ENCODE measurements around the gene COL20A1. TPM values are rescaled to one million over a fixed set of nuclear protein-coding genes. Genes with fewer than 3 reads are reported as not detected.
A peak's percentile ranks its signal among the peaks of the same experiment; 100 is the strongest.

Gene COL20A1
- total and polyA plus RNA-seq, 9 donors = 0.10 to 0.54 (median 0.25) TPM; not detected in 5

DNA sequence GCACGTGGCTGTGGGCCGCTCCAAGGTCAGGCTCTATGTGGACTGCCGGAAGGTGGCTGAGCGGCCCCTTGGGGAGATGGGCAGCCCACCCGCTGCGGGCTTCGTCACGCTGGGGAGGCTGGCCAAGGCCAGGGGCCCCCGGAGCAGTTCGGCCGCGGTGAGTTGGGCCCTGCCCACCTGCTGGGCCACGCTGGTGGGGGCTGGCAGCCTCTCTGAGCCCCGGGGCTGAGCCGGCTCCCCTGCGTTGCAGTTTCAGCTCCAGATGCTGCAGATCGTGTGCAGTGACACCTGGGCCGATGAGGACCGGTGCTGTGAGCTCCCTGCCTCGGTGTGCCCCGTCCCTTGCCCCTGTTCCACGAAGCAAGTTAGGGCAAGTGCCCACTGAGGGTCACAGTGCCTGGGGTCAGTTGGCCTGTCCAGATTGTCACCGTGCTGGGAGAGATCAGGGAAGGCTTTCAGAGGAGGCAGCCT, 27.1 kb downstream of the COL20A1 start:
- peak in 3 of 5 donors; percentile 9 to 32 (median 24) for DNase-seq
- H3K4me1 ChIP-seq (ENCODE audit: insufficient read depth) = no peaks in the 10 kb centered on the region
- TF ChIP-seq CTCF (IDR thresholded peaks at IDR 0.05) (no peak), EP300 (IDR thresholded peaks at IDR 0.05) (no peak)
- H3K9me3 ChIP-seq = no peaks in the 10 kb centered on the region
- no peak overlapping the region for H3K4me3 ChIP-seq
- intact Hi-C loops (cut with DNase I) = no loop called here
- 41 to 62% (median 45%) methylated on average over 20 to 23 of the region's 23 CpGs for WGBS, 3 donors
- no peaks in the 10 kb centered on the region for H3K36me3 ChIP-seq
- no peak overlapping the region for H3K27ac ChIP-seq
- H3K27me3 ChIP-seq = no peaks in the 10 kb centered on the region

DNA sequence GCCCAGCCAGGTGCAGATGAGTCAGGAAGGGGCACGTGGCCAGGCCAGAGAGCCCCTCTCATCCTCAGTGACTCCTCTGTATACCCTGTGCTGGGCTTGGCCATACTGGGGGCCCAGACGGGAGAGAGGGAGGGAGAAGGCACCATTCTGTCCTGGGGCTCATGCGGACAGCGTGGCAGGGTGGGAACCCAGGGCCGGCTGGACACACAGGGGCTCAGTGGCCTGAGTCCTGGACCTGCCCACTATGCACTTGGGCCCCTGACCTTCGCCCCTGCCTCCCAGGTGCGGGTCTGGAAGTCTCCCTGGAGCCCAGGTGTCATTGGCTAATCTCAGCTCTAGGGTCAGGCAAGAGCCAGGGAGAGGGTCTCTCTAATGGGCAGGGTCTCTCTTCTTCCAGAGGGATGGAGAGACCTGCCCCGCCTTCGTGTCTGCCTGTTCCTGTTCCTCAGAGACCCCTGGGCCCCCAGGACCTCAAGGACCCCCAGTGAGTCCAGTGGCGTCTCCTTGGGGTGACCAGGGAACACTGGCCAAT, 27.7 kb downstream of the COL20A1 start:
- Histone ChIP-seq H3K9me3 (no peaks in the 10 kb centered on the region), H3K27ac (peak overlapping the region in 1 of 2 donors; percentile 2), H3K36me3 (no peaks in the 10 kb centered on the region), H3K4me1 (ENCODE audit: insufficient read depth) (no peaks in the 10 kb centered on the region), H3K27me3 (no peaks in the 10 kb centered on the region), H3K4me3 (no peak overlapping the region)
- DNase-seq = peak in 2 of 5 donors; percentile 19 to 41
- intact Hi-C loops (cut with DNase I) = no loop called here
- TF ChIP-seq CTCF (IDR thresholded peaks at IDR 0.05) = no peak
- no peak for TF ChIP-seq POLR2A (IDR thresholded peaks at IDR 0.05)
- WGBS, 3 donors = 65 to 70% (median 69%) methylated on average over 10 of the region's 10 CpGs

DNA sequence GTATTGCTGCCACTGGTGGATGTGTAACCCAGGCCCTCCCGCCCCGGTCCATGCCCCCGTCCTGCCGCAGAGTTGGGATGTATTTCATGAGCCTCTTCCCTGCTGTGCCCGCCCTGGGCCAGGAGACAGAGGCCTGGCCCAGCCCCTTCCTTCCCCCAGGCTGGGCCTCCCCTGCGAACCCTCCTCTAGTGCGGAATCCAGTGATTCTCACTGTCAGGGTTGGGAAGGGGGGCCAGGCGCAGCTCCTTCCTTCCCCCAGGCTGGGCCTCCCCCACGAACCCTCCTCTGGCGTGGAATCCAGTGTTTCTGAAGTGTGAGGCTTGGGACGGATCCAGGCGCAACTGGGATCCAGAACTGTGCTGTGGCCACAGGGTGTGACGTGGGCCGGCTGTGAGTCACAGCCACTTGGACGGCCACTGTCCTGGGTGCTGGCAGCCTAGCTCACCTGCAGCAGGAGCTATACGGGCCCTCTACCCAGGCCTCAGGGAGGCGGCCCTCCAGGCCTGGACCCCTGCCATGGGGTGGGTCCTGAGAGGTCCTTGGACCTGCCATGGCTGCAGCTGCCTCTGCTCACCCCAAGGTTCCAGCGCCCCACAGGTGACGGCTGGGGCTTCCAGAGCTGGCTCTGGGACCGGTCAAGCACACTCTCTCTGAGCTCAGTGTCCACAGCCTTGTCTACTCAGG, 28.3 kb downstream of the COL20A1 start:
- no peak for TF ChIP-seq POLR2A (IDR thresholded peaks at IDR 0.05)
- TF ChIP-seq CTCF (IDR thresholded peaks at IDR 0.05) = no peak
- no peak for TF ChIP-seq EP300 (IDR thresholded peaks at IDR 0.05)
- peak overlapping the region in 1 of 2 donors; percentile 2 for H3K27ac ChIP-seq
- H3K9me3 ChIP-seq = no peaks in the 10 kb centered on the region
- H3K36me3 ChIP-seq = no peaks in the 10 kb centered on the region
- DNase-seq = peak; percentile 73 to 86 (median 81)
- WGBS, 3 donors = 29 to 45% (median 41%) methylated on average over 16 to 20 of the region's 20 CpGs
- intact Hi-C loops (cut with DNase I) = no loop called here
- no peaks in the 10 kb centered on the region for H3K27me3 ChIP-seq
- no peaks in the 10 kb centered on the region for H3K4me1 ChIP-seq (ENCODE audit: insufficient read depth)
- H3K4me3 ChIP-seq = no peak overlapping the region

- Histone ChIP-seq H3K36me3 (no peaks in the 10 kb centered on the region), H3K9me3 (no peaks in the 10 kb centered on the region), H3K4me3 (no peak overlapping the region), H3K27me3 (no peaks in the 10 kb centered on the region), H3K27ac (peak overlapping the region in 1 of 2 donors; percentile 2), H3K4me1 (ENCODE audit: insufficient read depth) (no peaks in the 10 kb centered on the region)
- intact Hi-C loops (cut with DNase I) = no loop called here
- WGBS, 3 donors = 46 to 71% (median 68%) methylated on average over 34 of the region's 34 CpGs
- TF ChIP-seq EP300 (IDR thresholded peaks at IDR 0.05) (no peak), POLR2A (IDR thresholded peaks at IDR 0.05) (no peak), CTCF (IDR thresholded peaks at IDR 0.05) (no peak)
- DNase-seq = peak in 4 of 5 donors; percentile 41 to 53 (median 47)
Observed at GRCh38 chr20:63322146-63322932, 29.4 kb downstream of the COL20A1 start.
